HG03135 (cell line): ENCODE data around the gene NCOR1.
"Not testable (repeated sequence)": the region's sequence is repeated elsewhere in the genome, so short reads cannot be mapped to it uniquely, and the experiment has no call there.

ENCODE experiments used
- ATAC-seq: cut with Tn5 transposase; IDR thresholded peaks from one replicate; pipeline ENCODE4 v1.9.1; 2021; ENCODE audit warnings: mild to moderate bottlenecking, moderate library complexity; ENCODE audit not compliant: unreplicated experiment

The NCOR1 gene

DNA sequence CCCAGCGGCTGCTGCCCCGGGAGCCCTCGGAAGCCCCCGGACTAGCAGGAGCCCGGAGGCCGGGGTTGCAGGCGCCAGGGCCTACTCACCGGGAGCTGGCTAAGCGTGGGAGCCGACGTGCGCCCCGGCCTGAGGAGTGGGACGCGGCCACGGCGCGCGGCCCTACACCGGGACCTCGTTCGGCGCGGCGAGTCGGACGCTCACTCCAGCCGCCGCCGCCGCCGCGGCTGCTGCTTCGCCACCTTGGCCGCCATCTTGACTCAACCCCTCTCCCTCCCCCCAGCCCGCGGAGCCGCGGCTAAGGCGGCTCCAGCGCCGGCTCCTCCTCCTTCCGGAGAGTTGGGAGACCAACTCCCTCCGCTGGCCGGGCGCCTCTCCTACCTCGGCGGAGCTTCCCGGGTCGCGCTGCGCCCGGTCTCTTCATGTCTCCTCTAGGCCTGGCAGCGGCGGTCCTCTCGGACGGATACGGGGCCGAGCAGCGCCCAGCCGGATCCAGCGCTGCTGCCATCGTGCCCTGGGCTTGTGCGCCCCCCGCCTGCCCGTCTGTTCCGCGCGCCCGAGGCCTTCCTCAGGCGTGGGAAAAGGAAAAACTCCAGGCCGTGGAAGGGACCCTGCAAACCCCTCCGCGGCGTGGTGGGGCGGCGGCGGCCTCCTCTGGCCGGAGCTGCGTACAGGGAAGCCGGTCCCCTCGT, at the start of gene NCOR1:
Gene NCOR1 (minus strand): TSS at position 262 of the 692 bp plus-strand sequence. CDS start 20,965 bp downstream, outside the sequence.
- peak; percentile 76 for ATAC-seq

DNA sequence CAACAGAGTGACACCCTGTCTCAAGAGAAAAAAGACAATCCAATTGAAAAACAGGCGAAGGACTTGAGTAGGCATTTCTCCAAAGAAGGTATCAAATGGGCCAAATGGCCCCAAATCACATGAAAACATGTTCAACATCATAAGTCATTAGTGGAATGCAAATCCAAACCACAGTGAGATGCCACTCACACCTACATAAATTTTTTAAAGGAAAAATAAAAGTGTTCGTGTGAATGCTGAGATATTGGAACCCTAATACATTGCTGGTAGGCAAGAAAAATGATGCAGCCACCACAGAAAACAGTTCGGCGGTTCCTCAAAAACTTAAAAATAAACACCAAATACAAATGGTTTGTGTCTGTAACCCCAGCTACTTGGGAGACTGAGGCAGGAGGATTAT, 46.9 kb upstream of the NCOR1 start:
- no peak for ATAC-seq

DNA sequence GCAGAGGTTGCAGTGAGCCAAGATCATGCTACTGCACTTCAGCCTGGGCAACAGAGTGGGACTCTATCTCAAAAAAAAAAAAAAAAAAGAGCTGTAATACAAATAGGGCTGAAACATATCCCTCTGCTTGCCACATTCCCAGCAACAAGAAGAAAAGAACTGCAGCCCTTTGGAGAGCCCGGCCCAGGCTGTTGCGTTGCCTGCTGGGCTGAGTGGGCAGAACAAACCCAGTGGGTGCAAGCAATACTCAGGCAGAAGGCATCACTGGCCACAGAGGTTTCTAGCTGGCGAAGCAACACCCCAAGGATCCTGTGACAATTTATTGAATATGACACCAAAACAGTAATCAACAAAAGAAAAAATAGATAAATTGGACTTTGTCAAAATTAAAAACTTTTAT, 45.7 kb upstream of the NCOR1 start:
- ATAC-seq: no peak

DNA sequence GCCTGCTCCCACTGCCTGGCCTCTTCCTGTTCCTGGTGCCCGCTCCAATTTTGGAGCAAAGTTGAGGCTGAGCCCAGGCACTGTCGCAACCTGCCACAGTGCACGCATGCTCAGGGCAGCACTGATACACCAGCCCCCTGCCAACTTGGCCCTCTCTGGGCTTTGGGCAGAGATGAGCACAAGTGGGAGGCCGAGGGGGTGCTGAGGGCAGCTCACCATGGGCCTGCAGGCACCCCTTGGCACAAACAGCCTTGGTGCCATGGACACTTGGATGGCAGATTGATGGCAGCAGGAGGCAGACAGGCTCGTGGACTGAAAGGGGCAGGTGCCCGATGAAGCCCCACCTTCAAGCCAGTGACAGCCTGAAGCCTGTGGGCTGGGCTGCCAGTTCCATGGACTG, 44.6 kb upstream of the NCOR1 start:
- no peak for ATAC-seq

DNA sequence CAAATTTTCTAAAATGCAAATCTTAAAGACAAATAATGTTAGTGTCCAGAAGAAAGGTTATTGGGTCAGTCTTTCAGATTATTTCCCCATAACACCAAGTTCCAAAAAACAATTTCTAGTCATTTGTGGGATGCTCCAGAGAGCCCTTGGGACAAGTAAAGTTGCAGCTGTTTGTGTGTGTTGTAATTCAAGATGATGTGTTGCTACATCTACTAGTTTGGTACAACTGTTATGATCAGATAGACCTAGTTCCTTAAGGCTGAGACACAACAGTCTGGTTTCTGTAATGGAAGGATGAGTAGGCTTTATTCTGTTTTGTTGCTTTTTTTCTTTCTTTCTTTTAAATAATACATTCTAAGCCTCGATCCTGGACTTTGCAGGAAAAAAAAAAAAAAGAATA, 43.6 kb upstream of the NCOR1 start:
- no peak for ATAC-seq

DNA sequence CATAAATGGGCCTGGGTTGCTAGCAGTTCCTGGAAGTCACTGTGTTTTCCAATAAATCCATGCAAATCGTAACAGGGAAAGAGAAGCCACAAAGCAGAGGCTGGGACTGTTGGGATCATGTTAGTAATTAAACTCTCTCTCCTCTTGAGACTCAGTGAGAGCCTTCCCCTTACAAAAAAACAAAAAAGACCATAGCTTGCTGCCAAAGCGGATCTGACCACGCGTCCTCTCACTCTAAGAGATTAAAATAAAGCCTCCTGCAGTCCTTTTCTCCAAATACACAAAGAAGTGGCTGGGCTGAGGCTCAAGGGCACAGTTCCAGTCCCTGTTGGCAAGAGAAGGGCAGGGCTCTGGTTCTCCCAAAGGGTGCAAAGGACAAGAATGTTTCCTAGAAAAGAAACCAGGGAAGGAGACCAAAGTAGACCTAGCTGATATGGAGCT, 40.2 kb upstream of the NCOR1 start:
- no peak for ATAC-seq

DNA sequence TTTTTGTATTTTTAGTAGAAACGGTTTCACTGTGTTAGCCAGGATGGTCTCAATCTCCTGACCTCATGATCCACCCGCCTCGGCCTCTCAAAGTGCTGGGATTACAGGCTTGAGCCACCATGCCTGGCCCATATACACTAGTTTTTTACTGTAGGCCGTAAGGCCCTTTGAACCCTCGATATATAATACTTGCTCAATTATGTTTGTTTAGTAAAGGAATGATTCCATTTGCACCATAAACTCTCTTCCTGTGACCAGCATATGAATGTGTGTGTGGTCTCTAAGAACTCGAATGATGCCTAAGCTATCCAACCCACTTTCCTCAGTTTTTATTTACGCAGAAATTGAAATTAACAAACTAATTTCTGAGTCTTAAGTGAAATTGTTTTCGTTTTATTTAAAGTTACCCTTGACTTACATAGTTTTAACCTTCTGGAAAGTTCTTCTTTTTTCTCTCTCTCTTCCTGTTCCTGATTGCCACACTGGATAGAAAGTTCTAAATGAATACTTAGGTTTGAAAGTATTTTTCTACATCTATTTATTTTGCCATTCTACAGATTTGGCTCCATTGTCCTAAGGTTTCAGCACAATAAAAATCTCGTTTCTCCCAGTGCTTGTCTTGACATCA, 39.6 kb upstream of the NCOR1 start:
- no peak for ATAC-seq

DNA sequence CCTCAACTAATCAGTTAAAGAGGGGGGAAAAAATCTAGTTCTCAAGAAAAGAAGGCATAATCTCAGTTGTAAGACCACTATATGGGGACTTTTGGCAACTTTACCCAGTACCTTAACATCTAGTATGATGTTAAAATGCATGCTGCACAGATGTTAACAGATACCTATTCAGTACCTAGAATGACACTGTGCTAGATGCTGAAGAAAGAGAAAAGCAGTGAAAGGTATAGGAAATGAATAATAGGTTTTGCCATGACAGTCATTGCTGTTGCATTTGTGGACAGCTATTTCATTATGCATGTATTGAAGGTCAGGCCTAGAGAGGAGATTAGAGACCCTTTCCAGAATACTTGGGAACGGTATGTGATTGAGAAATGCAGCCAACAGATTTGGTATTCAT, 36.2 kb upstream of the NCOR1 start:
- no peak for ATAC-seq

DNA sequence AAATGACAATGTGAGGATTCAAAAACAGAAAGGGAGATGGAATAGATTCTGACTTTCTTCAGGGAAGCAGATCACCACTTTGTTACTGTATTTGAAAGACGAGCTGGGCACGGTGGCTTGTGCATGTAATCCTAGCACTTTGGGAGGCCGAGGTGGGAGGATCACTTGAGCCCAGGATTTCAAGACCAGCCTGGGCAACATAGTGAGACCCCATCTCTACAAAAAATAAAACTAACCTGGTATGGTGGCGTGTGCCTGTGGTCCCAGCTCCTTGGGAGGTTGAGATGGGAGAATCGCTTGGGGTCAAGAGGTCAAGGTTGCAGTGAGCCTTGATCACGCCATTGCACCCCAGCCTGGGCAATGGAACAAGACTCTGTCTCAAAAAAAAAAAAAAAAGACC, 35.7 kb upstream of the NCOR1 start:
- ATAC-seq: no peak

DNA sequence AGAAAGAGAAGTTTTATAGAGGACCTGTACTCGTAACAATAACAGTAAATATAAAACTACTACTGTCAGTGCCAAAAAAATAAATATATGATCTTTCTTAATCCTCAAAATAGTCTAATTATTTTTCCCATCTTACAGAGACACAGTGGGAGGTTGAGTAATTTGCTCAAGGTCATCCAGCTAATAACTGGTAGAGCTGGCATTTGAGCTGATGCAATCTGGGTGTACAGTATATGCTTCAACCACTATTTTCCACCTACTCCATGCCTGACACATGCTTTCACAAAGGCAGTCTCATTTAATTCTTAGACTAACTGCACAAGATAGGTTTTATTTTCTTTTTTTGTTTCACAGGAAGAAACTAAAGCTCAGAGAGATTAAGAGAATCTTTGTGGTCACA, 35.3 kb upstream of the NCOR1 start:
- ATAC-seq: no peak

DNA sequence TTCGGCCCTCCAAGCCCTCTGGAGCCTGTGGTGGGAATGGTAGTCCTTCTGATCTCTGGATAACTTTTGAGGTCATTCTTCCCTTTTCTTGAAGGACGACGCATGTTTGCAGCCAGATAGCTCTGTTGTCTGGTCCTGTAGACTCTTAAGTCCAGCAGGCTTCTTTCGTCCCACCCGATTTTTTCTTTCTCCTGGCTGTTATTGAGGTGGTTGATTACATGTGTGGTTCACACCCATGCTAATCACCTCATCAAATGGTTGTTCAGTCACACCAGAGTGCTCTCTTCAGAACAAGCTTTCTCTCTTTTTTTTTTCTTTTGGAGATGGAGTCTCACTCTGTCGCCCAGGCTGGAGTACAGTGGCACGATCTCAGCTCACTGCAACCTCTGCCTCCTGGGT, 32.3 kb upstream of the NCOR1 start:
- no peak for ATAC-seq

DNA sequence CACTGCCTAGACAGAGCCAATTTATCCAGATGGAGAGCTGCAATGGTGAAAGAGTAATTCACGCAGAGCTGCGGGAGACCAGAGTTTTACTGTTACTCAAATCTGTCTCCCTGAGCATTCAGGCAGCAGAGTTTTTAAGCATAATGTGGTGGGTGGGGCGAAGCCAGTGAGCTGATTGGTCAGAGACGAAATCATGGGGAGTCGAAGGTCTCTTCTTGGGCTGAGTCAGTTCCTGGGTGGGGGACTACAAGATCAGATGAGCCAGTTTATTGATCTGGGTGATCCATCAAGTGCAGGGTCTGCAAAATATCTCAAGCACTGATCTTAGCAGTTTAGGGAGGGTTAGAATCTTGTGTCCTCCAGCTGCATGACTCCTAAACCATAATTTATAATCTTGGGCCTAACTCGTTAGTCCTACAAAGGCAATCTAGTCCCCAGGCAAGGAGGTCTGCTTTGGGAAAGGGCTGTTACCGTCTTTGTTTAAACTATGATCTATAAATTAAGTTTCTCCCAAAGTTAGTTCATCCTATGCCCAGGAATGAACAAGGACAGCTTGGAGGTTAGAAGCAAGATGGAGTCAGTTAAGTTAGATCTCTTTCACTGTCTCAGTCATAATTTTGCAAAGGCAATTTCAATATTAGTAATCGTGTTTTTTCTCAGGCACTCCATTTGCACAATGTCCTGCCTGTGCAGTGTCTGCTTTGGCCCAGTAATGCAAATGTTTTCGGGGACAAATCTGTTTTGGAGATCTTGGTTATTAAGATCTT, 28.6 kb upstream of the NCOR1 start:
- no peak for ATAC-seq

DNA sequence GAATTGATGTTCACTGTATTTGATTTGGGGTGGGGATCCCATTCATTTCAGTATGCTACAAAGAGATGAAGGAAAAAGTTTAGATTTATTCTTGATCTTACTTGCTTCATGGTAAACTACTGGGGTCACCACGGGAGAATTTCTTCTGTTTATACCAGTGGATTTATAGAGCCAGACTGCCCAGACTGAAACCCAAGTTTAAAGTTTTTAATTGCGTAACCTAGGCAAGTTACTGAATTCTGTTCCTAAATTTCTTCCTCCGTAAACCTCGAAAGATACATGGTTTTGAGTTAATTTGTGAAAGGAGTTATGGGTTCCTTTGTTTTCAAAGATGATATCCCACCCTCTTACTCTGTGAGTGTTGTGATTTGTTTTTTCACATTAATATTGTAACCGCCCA, 28.1 kb upstream of the NCOR1 start:
- ATAC-seq: no peak

DNA sequence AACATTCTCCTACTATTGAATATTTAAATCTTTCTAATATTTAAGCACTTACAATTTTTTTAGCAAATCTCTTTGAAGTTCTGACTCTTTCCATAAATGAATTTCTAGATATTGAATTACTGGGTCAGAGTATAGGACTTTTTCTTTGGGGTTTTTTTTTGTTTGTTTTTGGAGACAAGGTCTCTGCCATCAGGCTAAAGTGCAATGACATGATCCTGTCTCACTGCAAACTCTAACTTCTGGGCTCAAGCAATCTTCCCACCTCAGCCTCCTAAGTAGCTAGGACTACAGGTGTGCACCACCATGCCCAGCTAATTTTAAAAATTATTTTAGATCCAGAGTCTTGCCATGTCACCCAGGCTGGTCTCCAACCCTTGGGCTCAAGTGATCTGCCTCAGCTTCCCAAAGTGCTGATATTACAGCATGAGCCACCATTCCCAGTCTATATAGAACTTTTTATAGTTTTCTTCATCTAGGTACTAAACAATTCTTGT, 26.6 kb upstream of the NCOR1 start:
- ATAC-seq: no peak

DNA sequence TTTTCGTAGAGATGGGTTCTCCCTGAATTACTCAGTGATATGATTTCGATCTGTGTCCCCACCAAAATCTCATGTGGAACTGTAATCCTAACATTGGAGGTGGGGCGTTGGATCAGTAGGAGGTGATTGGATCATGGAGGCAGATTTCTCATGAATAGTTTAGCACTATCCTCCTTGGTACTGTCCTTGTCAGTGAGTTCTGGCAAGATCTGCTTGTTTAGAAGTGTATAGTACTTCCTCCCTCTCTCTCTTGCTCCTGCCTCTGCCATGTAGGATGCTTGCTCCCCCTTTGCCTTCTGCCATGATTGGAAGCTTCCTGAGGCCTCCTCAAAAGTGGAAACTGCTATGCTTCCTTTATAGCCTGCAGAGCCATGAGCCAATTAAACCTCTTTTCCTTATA, 24.6 kb upstream of the NCOR1 start:
- ATAC-seq: no peak

DNA sequence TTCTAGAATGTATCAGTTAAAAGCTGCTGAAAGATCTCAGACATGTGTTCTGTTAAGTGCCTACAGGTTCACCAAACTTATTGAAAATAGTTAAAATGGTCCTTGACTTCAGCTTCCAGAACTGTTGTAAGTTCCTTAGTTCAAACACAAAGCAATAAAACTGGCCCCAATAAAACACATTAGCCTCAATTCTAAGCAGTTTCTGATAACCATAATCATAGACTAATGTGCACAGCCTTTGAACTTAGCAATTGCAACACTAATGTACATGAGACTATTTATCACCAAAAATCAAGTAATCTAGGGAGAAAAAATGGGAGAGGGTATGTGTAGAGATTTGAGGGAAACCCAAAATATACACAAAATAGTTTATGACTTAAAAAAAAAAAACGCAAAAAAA, 17.1 kb upstream of the NCOR1 start:
- ATAC-seq: no peak

DNA sequence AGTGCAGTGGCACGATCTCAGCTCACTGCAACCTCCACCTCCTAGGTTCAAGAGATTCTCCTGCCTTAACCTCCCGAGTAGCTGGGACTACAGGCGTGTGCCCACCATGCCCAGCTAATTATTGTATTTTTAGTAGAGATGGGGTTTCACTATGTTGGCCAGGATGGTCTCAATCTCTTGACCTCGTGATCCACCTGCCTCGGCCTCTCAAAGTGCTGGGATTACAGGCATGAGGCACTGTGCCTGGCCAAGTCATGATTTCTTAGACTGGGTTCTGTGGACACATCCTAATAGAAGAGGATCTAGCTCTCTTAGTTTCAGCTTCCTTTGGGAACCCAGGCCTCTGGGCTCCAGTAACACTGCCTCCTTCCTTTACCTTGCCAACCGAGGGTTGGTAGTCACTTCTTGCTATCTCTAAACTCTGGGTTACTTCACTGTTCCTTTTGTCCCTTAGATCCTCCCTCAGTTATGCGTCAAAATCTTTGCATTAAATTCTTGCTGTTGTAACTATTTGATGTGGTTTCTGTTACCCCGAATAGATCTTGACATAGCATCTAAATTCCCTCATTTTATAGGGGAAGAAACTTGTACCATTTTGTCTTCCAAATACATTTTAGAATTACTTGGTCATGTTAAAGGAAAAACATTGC, 14.7 kb upstream of the NCOR1 start:
- not testable (repeated sequence) for ATAC-seq

DNA sequence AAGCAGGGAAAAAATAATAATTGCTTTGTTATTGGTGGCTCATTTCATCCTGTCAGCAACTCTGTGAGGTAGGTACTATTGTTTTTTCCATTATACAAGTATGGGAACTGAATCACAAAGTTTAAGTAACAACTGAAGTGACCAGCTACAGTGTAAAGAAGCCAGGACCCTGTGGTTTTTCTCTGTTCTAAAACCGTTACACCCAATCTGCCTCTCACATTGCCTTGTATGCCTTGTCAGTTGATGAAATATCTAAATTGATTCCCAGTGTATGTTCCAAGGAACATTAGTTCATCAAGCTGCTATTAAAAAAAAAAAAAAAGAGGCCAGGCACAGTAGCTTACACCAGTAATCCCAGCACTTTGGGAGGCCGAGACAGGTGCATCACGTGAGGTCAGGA, 7.1 kb upstream of the NCOR1 start:
- ATAC-seq: no peak

DNA sequence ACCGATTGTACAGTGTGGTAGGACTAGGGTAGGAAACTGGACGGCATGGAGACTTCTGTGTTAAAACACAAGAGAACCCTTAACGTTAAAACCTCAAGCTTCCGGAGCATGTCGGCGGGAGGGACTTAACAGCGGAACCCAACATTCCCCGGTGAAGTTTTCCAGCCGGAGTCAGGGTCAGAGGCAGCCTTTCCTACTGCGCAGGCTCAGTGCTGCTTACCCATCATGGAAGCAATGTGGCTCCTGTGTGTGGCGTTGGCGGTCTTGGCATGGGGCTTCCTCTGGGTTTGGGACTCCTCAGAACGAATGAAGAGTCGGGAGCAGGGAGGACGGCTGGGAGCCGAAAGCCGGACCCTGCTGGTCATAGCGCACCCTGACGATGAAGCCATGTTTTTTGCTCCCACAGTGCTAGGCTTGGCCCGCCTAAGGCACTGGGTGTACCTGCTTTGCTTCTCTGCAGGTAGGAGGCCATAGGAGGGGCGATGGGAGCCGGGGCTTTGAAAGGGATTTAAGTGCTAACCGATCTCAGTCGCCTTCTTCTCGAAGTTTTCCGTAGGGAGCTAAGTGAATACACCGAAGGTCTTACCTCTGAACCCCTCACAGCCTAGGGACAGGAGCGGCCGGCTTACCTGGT, 1.8 kb upstream of the NCOR1 start, which contains the start of gene PIGL:
Gene PIGL (plus strand): TSS at position 209 of the 634 bp plus-strand sequence. CDS start 17 bp downstream, at position 226.
- ATAC-seq: no peak

DNA sequence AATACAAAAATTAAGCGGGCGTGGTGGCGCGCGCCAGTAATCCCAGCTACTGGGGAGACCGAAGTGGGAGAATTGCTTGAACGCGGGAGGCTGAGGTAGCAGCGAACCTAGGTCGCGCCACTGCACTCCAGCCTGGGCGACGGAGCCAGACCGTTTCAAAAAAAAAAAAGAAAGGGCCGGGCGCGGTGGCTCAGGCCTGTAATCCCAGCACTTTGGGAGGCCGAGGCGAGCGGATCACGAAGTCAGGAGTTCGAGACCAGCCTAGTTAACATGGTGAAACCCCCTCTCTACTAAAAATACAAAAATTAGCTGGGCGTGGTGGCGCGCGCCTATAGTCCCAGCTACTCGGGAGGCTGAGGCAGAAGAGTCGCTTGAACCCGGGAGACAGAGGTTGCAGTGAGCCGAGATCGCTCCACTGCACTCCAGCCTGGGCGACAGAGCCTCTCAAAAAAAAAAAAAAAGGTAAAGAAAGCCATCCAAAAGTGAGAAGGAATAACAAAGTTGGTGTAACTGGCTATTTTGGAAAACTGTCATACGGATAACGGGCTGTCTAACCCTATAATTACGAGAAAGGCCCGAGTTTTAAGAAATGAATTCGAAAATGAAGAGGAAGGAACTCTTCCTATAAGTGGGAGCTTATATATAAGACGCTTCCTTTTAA, 1.1 kb upstream of the NCOR1 start:
- not testable (repeated sequence) for ATAC-seq
